ENCODE data around the gene ADTRP.

The ADTRP gene

GRCh38 chr6:11754625-11755271 lies 23.9 kb downstream of the ADTRP start:
- DNase-seq, result no peak

DNA sequence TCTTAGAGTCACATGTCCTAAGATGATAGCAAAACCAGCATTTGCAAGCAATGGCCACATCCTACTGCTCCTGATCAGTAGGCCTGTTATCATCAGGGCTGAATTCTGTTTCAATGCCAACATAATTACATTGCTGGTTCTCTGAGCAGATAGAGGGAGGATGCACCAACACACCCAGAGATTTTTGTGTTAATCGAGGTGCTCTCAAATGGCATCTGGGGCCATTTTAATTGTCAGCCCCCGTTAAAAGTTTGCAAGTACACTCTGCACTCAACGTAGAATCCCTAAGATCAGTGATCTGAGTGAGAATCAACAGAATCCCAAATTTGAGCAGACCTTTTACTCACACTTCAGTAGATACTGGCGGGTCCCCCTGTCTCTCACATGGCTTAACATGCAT lies 24.8 kb downstream of the ADTRP start:
- no peak for DNase-seq

DNA sequence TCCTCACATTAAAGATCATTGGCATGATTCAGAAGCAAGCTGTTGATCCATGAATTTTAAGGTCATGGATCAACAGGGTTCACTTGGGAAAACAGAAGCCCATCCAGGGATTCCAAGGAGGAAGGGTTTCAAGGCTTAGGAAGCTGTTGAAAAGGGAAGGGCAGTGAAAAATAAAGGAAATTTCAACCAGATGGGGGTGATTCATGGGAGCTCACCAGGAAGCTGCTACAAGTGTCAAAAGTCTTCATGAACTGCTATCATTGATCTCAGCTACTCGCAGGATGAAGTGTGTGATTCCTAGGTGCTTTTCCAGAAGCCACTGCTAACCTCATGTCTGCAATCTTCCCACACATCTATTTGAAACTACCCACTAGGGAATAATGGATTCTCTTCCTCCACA lies 26.2 kb downstream of the ADTRP start:
- DNase-seq, result no peak

- no peak for DNase-seq
These were observed 27.9 kb downstream of the ADTRP start for GRCh38 chr6:11750682-11751081.

DNA sequence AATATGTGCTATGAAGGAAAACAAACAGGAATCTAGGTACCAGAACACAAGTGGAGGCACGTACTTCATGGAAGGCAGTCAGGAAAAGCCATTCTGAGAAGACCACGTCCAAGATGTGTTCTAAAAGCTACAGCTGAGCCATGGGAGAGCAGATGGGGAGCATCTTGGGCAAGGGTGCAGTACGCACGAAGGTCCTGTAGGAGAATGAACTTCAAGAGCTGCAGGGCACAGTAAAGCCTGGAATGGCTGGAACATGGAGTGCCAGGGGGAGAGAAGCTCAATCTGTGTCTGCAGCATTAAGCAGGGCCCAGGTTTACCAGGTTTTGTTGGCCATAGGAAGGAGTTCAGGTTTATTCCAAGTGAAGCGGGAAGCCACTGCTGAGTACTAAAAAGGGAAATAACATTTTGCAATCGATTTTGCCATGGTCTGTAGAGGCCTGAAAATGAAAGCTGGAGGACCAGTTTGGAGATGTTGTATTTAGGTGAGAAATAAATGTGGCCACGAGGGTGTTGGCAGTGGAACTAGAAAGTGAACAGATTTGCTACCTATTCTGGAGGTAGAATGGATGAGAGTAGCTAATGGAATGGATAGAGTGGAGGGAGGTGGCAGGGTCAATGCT lies 29.9 kb downstream of the ADTRP start:
- no peak for DNase-seq

DNA sequence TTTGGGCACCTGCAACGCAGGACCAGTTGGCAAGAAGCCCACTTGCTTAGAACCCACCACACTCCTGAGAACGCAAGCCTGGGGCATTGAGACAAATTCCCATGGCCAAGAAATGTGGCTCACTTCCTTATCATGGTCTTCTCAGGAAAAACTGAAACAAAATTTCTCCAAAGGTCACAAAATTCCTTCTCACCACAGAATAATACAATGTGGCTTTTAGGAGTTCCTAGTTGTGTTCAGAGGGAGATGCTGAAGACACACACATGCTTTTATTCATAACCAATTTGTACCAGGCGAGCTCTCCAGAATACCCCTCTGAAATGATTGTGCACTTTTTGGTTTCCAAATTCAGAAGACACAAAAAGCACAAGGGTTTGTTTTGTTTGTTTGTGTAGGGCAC lies 31.6 kb downstream of the ADTRP start:
- no peak for DNase-seq

- DNase-seq, result peak in 1 of 2 experiments; percentile 32
These were observed 33.9 kb downstream of the ADTRP start for GRCh38 chr6:11744753-11745152.

DNA sequence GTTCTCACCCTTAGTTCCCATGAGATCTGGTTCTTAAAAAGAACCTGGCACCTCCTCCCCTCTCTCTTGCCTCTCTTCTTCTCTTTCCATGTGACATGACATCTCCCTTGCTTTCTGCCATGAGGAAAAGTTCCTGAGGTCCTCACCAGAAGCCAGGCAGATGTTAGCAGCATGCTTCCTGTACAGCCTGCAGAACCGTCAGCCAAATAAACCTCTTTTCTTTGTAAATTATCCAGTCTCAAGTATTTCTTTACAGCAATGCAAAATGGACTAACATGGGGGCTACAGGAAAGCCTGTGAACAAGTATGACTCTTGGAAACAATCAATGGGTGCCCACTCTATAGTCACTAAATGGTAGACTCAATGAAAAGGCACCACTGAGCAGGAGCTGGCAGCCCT lies 34.5 kb downstream of the ADTRP start:
- DNase-seq, result no peak

DNA sequence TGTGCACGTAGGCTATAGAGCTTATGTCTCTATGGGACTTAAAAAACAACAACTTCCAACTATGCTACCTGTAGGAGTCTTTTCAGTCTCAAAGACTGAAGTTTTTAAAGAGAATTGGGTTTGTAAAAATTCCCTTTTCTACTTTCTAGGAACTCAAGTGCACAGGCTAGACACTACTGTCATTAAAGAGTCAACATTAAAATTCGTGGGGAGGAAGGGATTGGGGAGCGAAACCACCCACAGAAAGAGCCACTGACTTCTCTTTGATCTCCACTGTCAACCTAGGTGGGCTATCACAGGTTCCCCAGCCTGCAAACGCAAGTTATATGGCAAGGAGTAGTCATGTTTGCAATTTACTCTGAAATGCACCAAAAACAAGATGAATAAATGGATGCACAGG lies 37.7 kb downstream of the ADTRP start:
- no peak for DNase-seq

DNA sequence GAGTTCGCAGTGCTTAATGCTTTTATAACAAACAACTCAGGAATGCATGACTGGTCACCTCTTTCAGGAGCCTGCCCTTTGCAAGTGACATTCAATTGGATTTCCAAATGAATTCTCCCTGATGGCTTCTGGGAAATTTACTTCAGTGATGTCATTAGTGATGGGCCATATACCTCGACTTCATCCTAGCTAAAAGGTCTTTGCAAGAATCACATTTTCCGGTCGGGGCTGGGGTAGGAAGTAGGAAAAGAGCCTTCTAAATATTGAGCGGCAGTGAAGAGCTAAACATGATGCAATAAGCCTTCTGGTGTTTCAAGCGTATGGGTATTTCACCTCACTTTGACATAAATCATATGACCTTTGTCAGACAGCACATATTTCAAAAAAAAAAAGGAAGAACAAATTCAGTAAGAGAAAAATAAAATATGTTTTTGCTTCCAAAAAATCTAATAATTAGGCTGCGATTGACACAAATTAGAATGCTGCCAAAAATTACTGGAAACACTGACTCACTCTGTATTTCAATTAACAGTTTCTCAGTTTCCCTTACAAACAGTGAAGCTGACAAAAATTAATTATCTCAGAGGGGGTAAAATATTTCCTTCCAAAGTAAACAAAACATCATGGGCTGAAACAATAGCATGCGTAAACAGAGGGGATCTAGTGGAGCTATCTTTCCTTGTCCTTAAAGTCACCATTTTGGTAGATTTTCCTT lies 39.8 kb downstream of the ADTRP start:
- no peak for DNase-seq

DNA sequence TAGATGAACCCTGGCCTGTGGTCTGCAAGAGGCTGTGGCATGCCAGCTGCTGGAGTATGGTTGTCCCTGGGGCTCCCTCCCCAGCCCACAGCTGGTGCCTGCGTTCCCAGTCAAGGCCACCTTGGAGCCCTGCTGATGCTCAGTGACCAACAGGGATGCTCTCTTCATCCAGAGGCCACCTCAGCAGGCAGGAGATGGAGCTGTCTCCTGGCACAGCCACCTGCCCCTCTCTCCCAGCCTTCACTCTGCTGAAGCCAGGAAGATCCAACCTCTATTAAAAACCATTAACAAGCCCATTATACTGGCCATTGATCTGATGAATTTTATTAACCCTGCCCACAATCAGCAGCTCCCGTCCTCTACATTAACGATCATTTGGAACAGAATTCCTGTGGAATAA lies 40.4 kb downstream of the ADTRP start:
- DNase-seq, result no peak

GRCh38 chr6:11736601-11737000 lies 42.0 kb downstream of the ADTRP start:
- no peak for DNase-seq

GRCh38 chr6:11734861-11735613 lies 43.6 kb downstream of the ADTRP start:
- DNase-seq, result no peak

- DNase-seq, result no peak
These were observed 46.5 kb downstream of the ADTRP start for GRCh38 chr6:11732036-11732631.

- DNase-seq, result no peak
These were observed 47.2 kb downstream of the ADTRP start for GRCh38 chr6:11731423-11731822.

- DNase-seq, result no peak
These were observed 48.0 kb downstream of the ADTRP start for GRCh38 chr6:11730641-11731040.

- no peak for DNase-seq
These were observed 49.5 kb downstream of the ADTRP start for GRCh38 chr6:11729076-11729475.

DNA sequence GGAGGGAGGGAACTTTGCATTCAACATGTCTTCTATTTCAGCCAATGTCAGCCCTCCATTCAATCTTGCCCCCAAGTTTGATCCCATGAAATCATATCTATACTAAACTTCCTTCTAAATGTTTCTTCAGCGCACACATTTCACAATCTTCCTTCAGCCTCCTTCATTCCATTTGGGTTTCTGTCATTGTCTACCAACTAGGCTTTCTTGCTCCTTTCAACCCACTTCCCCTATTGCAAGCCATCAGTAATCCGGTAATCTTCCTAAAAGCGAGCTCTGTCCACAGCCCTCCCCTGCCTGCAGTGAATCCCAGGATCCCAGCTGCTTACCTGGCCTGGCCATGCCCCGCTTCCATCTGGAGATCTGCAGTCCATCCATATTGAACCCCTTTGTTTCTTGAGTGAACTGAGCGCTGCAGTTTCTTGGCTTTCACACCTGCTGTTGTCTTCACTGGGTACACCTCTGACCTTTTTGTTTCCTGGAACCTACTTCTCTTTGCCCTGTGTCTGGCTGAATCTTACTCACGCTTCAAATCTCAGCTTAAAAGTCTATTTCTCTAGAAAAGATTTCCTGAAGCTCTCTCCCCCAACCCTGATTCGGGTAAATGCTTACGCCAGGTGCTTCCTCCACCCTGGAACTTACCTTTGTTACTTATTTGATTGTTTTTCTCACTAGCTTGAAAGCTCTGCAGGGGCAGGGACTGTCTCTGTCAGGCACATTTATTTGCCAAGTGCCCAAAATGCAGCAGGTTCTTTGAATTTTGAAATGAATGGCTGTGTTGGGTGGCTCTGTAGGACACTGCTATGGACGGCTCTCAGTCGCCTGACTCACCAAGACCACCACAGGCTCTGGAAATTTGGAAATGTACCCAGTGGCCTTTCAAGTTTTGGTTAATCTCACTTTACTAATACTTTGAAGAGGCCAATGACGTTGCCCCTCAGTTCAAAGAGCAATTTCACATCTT lies 50.3 kb downstream of the ADTRP start:
- peak in 1 of 2 experiments; percentile 3 for DNase-seq

DNA sequence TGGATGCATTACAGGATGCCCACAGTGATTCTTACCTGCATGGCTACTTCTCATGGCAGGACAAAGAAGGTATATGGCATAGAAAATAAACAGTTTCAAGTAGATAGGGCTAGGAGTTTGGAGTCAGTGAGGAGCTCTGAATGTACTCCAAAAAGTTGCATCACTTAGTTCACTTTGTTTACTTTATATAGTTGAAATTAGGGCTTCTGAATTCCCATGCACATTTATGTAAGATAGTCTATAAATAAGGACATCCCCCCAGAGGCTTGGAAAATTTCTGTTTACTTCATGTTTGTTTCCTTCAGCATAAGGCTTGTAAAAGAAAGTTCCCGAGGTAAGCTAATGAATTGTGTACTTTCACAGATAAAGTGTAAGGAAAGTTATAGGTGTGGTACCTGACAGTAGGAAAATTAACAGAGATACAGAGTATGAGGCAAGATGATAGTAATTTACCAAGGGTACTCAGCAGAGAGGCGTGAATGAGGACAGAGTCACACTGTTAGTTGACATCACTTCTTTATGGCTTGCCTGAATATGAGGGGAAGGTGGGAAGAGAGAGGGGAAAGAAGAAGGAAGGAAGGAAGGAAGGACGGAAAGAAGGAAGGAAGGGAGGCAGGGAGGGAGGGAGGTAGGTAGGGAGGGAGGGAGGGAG lies 51.1 kb downstream of the ADTRP start:
- no peak for DNase-seq

- DNase-seq, result no peak
These were observed 54.3 kb downstream of the ADTRP start for GRCh38 chr6:11724286-11724685.

All from NCI-H524 (cell line).